RPMI7951 (cell line): ENCODE measurements around the gene TFIP11. TPM values are rescaled to one million over a fixed set of nuclear protein-coding genes. Genes with fewer than 3 reads are reported as not detected.

ENCODE experiments used
- DNase-seq: peaks from one replicate; pipeline ENCODE4 v3.0.0-alpha.2; 2012; ENCODE audit warnings: low read depth
- total RNA-seq: library from RNA; depleted of rRNA; stranded (reverse); fragments of >200 nt; shearing (Covaris generic); gene quantifications from 2 replicates; pipeline ENCODE4 v1.2.3, GENCODE V29; 2014; rRNA removed

Gene TFIP11
- total RNA-seq, 1 experiment from 2014 or later, result 21.6 TPM

DNA sequence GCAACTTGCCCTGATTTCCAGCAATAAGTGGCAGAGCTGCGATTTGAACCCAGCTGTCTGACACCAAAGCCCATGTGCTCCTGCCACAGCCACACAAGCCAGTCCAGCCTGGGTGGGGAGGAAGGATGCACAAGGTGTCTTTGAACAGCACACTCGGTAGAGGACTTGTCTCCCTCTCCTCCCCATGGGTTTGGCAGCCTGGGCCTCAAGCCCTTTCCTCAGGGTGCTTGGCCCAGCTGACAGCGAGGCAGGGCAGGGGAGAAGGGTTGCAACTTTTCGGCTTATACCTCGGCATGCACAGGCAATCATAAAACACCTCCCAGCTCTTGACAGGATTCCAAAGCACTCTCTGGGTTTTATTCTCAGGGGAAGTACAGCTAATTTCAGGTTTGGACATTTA, 63.9 kb downstream of the TFIP11 start:
- DNase-seq, result no peak

DNA sequence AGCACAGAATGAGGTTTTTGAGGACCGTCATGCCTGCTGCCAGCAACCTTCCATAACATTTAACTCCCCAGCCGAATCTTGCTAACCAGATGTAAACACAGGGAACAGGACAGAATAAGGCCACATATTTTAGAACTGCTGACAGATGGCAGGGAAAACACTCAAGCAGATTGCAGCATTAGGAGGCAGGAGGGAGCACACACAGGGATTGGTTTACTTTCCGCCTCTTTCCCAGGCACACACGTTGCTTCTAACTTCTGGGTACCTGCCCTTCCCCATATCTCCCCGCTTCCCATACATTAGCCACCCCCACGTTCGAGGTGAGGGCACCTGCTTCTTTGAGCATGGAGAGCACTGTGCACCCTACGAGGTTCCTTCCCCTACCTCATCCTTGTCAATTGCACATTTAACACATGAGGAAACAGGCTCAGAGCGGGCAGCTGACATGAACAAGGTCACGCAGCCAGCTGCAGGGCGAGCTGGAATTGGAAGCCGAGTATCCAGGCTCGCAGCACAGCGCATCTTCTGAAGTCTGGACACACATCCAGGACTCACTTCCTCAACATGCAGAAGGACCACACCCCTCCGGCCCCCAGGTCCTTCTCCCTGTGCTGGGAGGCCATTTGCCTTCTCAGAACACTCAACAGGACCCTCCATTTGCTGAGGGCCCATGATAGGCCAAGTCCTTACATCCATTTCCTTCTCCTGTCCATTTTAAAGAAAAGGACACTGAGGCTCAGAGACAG, 64.5 kb downstream of the TFIP11 start:
- no peak for DNase-seq

DNA sequence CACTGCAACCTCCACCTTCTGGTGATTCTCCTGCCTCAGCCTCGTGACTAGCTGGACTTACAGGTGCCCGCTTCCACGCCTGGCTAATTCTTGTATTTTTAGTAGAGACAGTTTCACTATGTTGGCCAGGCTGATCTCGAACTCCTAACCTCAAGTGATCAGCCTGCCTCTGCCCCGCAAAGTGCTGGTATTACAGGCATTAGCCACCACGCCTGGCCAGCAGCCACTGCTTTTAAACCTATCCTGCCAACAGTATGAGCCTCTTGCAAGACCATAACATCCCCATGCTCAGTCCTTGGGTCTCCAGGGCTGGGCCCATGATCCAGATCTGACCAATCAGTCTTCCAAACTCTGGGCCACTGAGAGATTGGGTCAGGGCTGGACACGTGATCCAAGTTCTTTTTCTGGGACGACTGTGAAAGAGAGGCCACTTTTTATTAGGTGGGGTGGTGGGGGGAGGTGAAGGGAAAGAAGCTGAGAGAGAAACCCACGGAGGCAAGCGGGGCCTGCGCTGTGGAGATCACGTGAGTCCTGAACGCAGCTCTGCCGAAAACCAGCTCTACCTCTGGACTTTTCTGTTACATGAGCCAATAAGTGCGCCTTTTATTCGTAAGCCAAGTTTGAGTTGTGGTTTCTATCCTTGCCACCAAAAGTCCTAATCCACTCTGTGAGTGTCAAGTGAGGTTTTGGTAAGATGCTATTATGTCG, 65.3 kb downstream of the TFIP11 start:
- no peak for DNase-seq

GRCh38 chr22:26445577-26446275, 66.5 kb downstream of the TFIP11 start:
- DNase-seq, result no peak

- no peak for DNase-seq
Measured at GRCh38 chr22:26444777-26445176, 67.5 kb downstream of the TFIP11 start.

GRCh38 chr22:26443901-26444690, 68.2 kb downstream of the TFIP11 start:
- no peak for DNase-seq

DNA sequence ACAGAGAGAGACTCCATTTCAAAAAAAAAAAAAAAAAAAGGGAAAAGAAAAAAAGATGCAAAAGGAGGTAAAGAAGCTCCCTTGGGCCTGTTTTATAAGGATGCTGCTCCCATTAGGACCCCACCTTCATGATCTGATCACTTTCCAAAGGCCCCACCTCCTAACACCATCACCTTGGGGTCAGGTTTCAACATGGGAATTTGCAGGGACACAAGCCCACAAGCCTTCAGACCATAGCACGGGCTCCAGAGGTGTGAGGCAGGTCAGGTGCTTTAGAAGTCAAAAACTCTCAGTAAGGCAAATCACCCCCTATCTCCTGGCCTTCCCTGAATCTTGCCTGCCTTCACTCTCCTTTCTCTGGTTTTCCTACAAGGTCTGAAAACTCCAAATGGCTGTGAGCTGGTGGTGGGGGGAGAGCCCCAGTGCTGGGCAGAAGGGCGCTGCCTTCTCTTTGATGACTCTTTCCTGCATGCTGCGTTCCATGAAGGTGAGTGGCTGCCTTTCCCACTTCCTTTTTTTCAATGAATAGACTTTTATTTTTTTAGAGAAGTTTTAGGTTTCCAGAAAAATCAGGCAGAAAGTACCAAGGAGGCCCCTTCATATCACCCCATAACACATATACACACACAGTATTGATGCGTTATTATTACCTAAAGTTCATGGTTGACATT, 70.1 kb downstream of the TFIP11 start:
- DNase-seq, result no peak

Other genes with a start within 250 kb of the TFIP11 start
- gene ASPHD2, start 83.2 kb downstream of the TFIP11 start, total RNA-seq, result 1.4 and 2.2 TPM in 2 replicates
- gene HPS4, start 28.7 kb downstream of the TFIP11 start, total RNA-seq, result 18.5 and 19.3 TPM in 2 replicates
- gene SRRD, start 28.6 kb downstream of the TFIP11 start, total RNA-seq, result 15.0 and 23.0 TPM in 2 replicates
- 50.8 and 54.2 TPM in 2 replicates for gene TPST2, start 77.7 kb upstream of the TFIP11 start, total RNA-seq
- 0.12 TPM in 1 of 2 replicates, not detected in the other for gene CRYBB1, start 105.6 kb upstream of the TFIP11 start, total RNA-seq
- gene CRYBA4, start 109.5 kb upstream of the TFIP11 start, total RNA-seq, result not detected in 2 replicates
- 0.39 and 0.48 TPM in 2 replicates for gene MIAT, start 145.1 kb upstream of the TFIP11 start, total RNA-seq